K562 (cell line): ENCODE results near the gene ZC3H11A. TPM values are rescaled to one million over a fixed set of nuclear protein-coding genes. Genes with fewer than 3 reads are reported as not detected.

Experiments used
- KLF16 ChIP-seq: IDR thresholded peaks from 2 replicates; pipeline ENCODE4 v1.6.1; 2016; ENCODE audit warnings: antibody characterized with exemption
- RBM17 ChIP-seq: fragments of 200-400 bp; formaldehyde crosslinking; IDR thresholded peaks from 2 replicates; pipeline ENCODE4 v1.6.1; 2017; ENCODE audit warnings: low read depth, mild to moderate bottlenecking, low read length, borderline replicate concordance
- SRSF9 ChIP-seq: fragments of 200-400 bp; formaldehyde crosslinking; IDR thresholded peaks from 2 replicates; pipeline ENCODE4 v1.6.1; 2017; ENCODE audit warnings: low read depth, low read length, borderline replicate concordance
- ZC3H11A ChIP-seq: IDR thresholded peaks from 2 replicates; pipeline ENCODE4 v1.6.1; 2012; ENCODE audit warnings: low read depth, low read length, improper control_type of control experiment
- polyA plus RNA-seq, 8 experiments: library from polyadenylated mRNA; depleted of rRNA in 4 of 8; stranded (reverse) in 5 of 8; unstranded in 3 of 8; fragments of >200 nt; fragmentation: Nextera tagmentation in 2 of 8; fragmentation: Illumina TruSeq in 1 of 8; extraction: Ambion mirVana in 2 of 8; extraction: Trizol in 1 of 8; gene quantifications; 2 replicates each; pipeline versions ENCODE4 v1.2.1 to v1.2.3, GENCODE V29; 2011 to 2014; ENCODE audit warnings: inconsistent platforms in 1 of 8, missing spikeins in 1 of 8
- total RNA-seq, 7 experiments: library from RNA; depleted of rRNA in 6 of 7; stranded (reverse); fragments of >200 nt in 6 of 7; fragmentation: Illumina TruSeq in 2 of 7; extraction: Trizol in 2 of 7; gene quantifications; 2 replicates each; pipeline versions ENCODE4 v1.2.1 to v1.2.3, GENCODE V29; 2011 to 2021; ENCODE audit warnings: low replicate concordance in 1 of 7
- TF ChIP-seq, protein P1 (sequence below): sonication (generic); formaldehyde crosslinking; IDR thresholded peaks from 2 replicates; pipeline ENCODE4 v1.8.0; 2022; ENCODE audit warnings: mild to moderate bottlenecking, low read depth, missing genetic modification reagents
- TF ChIP-seq, protein P2 (sequence below): fragments of 200-800 bp; sonication (Bioruptor generic); IDR thresholded peaks from 2 replicates; pipeline ENCODE4 v1.6.1; 2016; ENCODE audit warnings: missing genetic modification characterization, missing compliant biosample characterization
- TF ChIP-seq, protein P3 (sequence below): sonication (generic); formaldehyde crosslinking; IDR thresholded peaks from 2 replicates; pipeline ENCODE4 v1.8.0; 2022; ENCODE audit warnings: missing genetic modification reagents, mild to moderate bottlenecking, borderline replicate concordance
- TF ChIP-seq, protein P4 (sequence below), 2 experiments: fragments of 450-650 bp; formaldehyde crosslinking in 1 of 2; IDR thresholded peaks; 2 replicates each; pipeline versions ENCODE4 v1.4.0 to v1.6.1; 2014 to 2020; ENCODE audit warnings: mild to moderate bottlenecking in 2 of 2, borderline replicate concordance in 1 of 2, low read depth in 1 of 2
- TF ChIP-seq, protein P5 (sequence below): fragments of 250-450 bp; sonication (Bioruptor Pico); IDR thresholded peaks from 2 replicates; pipeline ENCODE4 v1.8.0; 2021; ENCODE audit warnings: borderline replicate concordance, mild to moderate bottlenecking, moderate library complexity; ENCODE audit not compliant: poor library complexity, severe bottlenecking

Gene ZC3H11A
- total and polyA plus RNA-seq, 9 of the 15 experiments (the other 6 are each of a cell fraction or from before 2014, with no cell fraction given), result 34.2 to 137 (median 102) TPM

DNA sequence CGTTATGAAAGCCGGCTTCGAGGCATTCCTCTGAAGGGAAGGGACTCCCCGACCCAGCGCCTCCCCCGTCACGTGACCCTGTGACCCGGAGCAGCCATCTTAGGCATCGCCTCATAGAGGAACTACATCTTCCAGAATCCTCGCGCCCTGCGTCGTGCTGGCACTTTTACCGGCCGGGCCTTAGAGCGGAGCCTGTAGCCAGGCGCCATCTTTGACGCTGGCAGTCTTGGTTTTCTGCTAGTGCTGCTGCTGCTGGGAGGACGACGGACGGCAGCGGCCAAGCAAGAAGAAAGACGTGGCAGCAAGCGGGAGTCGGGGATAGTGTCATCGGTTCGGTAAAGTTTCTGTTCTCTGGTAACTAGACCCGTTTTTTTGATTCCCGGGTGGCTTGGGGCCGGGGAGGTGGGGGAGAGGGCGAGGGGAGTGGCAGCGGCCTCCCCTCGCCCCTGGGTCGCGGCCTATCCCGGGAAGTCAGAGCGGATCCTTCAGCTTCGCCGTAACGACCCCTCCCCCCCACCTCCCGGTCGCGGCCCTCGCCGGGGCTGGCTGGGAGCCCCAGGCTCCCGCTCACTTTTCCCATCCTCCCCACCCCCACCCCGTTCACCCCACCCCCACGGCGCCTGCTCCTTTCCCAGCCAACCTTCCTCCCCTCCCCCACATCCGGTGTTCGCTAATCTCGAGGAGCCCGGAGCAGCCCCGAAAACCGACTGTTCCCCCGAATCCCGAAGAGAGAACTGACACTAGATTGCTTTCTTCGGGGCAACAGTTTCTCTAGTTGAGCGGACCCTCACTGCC, at the start of gene ZC3H11A, which contains the start of gene ZBED6 (continued):
- TF ChIP-seq, protein P1, sequence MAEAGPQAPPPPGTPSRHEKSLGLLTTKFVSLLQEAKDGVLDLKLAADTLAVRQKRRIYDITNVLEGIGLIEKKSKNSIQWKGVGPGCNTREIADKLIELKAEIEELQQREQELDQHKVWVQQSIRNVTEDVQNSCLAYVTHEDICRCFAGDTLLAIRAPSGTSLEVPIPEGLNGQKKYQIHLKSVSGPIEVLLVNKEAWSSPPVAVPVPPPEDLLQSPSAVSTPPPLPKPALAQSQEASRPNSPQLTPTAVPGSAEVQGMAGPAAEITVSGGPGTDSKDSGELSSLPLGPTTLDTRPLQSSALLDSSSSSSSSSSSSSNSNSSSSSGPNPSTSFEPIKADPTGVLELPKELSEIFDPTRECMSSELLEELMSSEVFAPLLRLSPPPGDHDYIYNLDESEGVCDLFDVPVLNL, result no peak
- TF ChIP-seq, protein P2, sequence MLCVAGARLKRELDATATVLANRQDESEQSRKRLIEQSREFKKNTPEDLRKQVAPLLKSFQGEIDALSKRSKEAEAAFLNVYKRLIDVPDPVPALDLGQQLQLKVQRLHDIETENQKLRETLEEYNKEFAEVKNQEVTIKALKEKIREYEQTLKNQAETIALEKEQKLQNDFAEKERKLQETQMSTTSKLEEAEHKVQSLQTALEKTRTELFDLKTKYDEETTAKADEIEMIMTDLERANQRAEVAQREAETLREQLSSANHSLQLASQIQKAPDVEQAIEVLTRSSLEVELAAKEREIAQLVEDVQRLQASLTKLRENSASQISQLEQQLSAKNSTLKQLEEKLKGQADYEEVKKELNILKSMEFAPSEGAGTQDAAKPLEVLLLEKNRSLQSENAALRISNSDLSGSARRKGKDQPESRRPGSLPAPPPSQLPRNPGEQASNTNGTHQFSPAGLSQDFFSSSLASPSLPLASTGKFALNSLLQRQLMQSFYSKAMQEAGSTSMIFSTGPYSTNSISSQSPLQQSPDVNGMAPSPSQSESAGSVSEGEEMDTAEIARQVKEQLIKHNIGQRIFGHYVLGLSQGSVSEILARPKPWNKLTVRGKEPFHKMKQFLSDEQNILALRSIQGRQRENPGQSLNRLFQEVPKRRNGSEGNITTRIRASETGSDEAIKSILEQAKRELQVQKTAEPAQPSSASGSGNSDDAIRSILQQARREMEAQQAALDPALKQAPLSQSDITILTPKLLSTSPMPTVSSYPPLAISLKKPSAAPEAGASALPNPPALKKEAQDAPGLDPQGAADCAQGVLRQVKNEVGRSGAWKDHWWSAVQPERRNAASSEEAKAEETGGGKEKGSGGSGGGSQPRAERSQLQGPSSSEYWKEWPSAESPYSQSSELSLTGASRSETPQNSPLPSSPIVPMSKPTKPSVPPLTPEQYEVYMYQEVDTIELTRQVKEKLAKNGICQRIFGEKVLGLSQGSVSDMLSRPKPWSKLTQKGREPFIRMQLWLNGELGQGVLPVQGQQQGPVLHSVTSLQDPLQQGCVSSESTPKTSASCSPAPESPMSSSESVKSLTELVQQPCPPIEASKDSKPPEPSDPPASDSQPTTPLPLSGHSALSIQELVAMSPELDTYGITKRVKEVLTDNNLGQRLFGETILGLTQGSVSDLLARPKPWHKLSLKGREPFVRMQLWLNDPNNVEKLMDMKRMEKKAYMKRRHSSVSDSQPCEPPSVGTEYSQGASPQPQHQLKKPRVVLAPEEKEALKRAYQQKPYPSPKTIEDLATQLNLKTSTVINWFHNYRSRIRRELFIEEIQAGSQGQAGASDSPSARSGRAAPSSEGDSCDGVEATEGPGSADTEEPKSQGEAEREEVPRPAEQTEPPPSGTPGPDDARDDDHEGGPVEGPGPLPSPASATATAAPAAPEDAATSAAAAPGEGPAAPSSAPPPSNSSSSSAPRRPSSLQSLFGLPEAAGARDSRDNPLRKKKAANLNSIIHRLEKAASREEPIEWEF (CRISPR knock-in tag), result 0 out of 2 replicates have a peak, but pooled peaks have one; percentile 27
- TF ChIP-seq, protein P3, sequence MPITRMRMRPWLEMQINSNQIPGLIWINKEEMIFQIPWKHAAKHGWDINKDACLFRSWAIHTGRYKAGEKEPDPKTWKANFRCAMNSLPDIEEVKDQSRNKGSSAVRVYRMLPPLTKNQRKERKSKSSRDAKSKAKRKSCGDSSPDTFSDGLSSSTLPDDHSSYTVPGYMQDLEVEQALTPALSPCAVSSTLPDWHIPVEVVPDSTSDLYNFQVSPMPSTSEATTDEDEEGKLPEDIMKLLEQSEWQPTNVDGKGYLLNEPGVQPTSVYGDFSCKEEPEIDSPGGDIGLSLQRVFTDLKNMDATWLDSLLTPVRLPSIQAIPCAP (CRISPR knock-in tag), result no peak
- no peak for TF ChIP-seq KLF16
- TF ChIP-seq, protein P4, sequence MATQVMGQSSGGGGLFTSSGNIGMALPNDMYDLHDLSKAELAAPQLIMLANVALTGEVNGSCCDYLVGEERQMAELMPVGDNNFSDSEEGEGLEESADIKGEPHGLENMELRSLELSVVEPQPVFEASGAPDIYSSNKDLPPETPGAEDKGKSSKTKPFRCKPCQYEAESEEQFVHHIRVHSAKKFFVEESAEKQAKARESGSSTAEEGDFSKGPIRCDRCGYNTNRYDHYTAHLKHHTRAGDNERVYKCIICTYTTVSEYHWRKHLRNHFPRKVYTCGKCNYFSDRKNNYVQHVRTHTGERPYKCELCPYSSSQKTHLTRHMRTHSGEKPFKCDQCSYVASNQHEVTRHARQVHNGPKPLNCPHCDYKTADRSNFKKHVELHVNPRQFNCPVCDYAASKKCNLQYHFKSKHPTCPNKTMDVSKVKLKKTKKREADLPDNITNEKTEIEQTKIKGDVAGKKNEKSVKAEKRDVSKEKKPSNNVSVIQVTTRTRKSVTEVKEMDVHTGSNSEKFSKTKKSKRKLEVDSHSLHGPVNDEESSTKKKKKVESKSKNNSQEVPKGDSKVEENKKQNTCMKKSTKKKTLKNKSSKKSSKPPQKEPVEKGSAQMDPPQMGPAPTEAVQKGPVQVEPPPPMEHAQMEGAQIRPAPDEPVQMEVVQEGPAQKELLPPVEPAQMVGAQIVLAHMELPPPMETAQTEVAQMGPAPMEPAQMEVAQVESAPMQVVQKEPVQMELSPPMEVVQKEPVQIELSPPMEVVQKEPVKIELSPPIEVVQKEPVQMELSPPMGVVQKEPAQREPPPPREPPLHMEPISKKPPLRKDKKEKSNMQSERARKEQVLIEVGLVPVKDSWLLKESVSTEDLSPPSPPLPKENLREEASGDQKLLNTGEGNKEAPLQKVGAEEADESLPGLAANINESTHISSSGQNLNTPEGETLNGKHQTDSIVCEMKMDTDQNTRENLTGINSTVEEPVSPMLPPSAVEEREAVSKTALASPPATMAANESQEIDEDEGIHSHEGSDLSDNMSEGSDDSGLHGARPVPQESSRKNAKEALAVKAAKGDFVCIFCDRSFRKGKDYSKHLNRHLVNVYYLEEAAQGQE (IDR thresholded peaks at IDR 0.05; ENCODE audit: borderline replicate concordance), result peak; percentile 93
- TF ChIP-seq, protein P4 (CRISPR knock-in tag; IDR thresholded peaks at IDR 0.05; ENCODE audit: low read depth), result no peak; the same call in 1 of the 2 replicates
- TF ChIP-seq SRSF9, result no peak
- 0 out of 2 replicates have a peak, but pooled peaks have one; percentile 30 for TF ChIP-seq ZC3H11A
- no peak for TF ChIP-seq RBM17
- TF ChIP-seq, protein P5, sequence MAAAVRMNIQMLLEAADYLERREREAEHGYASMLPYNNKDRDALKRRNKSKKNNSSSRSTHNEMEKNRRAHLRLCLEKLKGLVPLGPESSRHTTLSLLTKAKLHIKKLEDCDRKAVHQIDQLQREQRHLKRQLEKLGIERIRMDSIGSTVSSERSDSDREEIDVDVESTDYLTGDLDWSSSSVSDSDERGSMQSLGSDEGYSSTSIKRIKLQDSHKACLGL (CRISPR knock-in tag), result no peak
